Smooth muscle cell (in vitro differentiated cells): ENCODE measurements around the gene ARHGEF19. TPM values are rescaled to one million over a fixed set of nuclear protein-coding genes. Genes with fewer than 3 reads are reported as not detected.
A peak's percentile ranks its signal among the peaks of the same experiment; 100 is the strongest.

Experiments used
- DNase-seq: peaks from one replicate; lab custom pipeline; 2025; ENCODE audit not compliant: unreplicated experiment; lab: John Stamatoyannopoulos, UW
- H2AFZ ChIP-seq: fragments of 200-600 bp; sonication (generic); 2 replicates; pipeline ENCODE4 v1.6.0; 2016; ENCODE audit warnings: antibody characterized with exemption, low read depth, mild to moderate bottlenecking
- H3F3A ChIP-seq: fragments of 200-600 bp; sonication (generic); 2 replicates; pipeline ENCODE4 v1.6.0; 2017; ENCODE audit warnings: antibody characterized with exemption, low read depth
- H3K27ac ChIP-seq: fragments of 200-600 bp; sonication (generic); 2 replicates; pipeline ENCODE4 v1.5.1; 2016; ENCODE audit warnings: low read depth, mild to moderate bottlenecking
- H3K27me3 ChIP-seq: fragments of 200-600 bp; sonication (generic); 2 replicates; pipeline ENCODE4 v1.6.1; 2016; ENCODE audit warnings: low read depth, mild to moderate bottlenecking
- H3K36me3 ChIP-seq: fragments of 200-600 bp; sonication (generic); 2 replicates; pipeline ENCODE4 v1.5.1; 2016; ENCODE audit warnings: low read depth
- H3K4me1 ChIP-seq: fragments of 200-600 bp; sonication (generic); 2 replicates; pipeline ENCODE4 v1.5.1; 2016; ENCODE audit warnings: low read depth
- H3K4me2 ChIP-seq: fragments of 200-600 bp; sonication (generic); 2 replicates; pipeline ENCODE4 v1.6.0; 2016; ENCODE audit warnings: mild to moderate bottlenecking
- H3K4me3 ChIP-seq: fragments of 200-600 bp; sonication (generic); 2 replicates; pipeline ENCODE4 v1.5.1; 2016; ENCODE audit warnings: mild to moderate bottlenecking
- H3K79me2 ChIP-seq: fragments of 200-600 bp; sonication (generic); 2 replicates; pipeline ENCODE4 v1.6.0; 2016; ENCODE audit warnings: low read depth, mild to moderate bottlenecking
- H3K9ac ChIP-seq: fragments of 200-600 bp; sonication (generic); 2 replicates; pipeline ENCODE4 v1.6.0; 2016; ENCODE audit warnings: low read depth
- H3K9me3 ChIP-seq: fragments of 200-600 bp; sonication (generic); replicated peaks from 2 replicates; pipeline ENCODE4 v1.5.1; 2016; ENCODE audit warnings: low read depth
- H4K20me1 ChIP-seq: fragments of 200-600 bp; sonication (generic); 2 replicates; pipeline ENCODE4 v1.6.0; 2016; ENCODE audit warnings: low read depth
- WGBS: methylation state at CpG from one replicate; pipeline ENCODE4 v1.1.7; 2016; ENCODE audit warnings: low lambda C conversion rate; 5-methylcytosine and 5-hydroxymethylcytosine counted together
- polyA plus RNA-seq: library from polyadenylated mRNA; unstranded; fragments of >200 nt; fragmentation: Nextera tagmentation; extraction: Ambion mirVana; gene quantifications from 2 replicates; pipeline ENCODE4 v1.2.1, GENCODE V29; 2016
- total RNA-seq: library from RNA; depleted of rRNA; stranded (reverse); fragments of >200 nt; gene quantifications from 2 replicates; pipeline ENCODE4 v1.2.3, GENCODE V29; 2014
- TF ChIP-seq, protein P1 (sequence below): fragments of 200-600 bp; sonication (generic); IDR thresholded peaks from 2 replicates; pipeline ENCODE4 v1.5.1; 2017; ENCODE audit warnings: borderline replicate concordance, mild to moderate bottlenecking, antibody characterized with exemption; ENCODE audit not compliant: insufficient read depth, poor library complexity, severe bottlenecking

Gene ARHGEF19
- total and polyA plus RNA-seq, 2 experiments from 2014 or later, result 32.1 to 45.9 TPM

DNA sequence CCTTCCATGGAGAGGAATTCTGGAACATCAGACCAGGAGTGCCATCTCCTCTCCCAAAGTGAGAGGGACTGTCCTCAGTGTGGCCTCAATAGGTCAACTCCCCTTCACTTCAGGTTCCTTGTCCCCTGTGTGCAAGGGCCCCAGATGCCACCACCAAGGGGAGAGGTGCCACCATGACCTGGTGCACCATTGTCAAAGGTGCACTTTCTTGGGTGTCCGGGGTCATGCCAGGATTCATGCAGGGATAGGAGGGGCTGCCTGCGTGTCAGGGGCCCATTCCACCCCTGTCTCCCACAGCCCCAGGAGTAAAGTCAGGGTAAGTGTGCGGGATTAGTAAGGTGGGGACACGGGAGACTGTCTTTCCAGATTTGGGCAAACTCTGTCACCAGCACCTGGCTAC lies 35.1 kb downstream of the ARHGEF19 start:
- no peaks in the 10 kb centered on the region for H3K36me3 ChIP-seq
- H3K27me3 ChIP-seq, result no peaks in the 10 kb centered on the region
- H3K9me3 ChIP-seq, result no peaks in the 10 kb centered on the region
- H3F3A ChIP-seq, result peaks cover 17% of the 10 kb centered on the region
- no peaks in the 10 kb centered on the region for H4K20me1 ChIP-seq
- no peak overlapping the region for H2AFZ ChIP-seq
- DNase-seq, result no peak
- no peaks in the 10 kb centered on the region for H3K79me2 ChIP-seq
- WGBS, result 99% methylated on average over 4 of the region's 4 CpGs
- TF ChIP-seq, protein P1, sequence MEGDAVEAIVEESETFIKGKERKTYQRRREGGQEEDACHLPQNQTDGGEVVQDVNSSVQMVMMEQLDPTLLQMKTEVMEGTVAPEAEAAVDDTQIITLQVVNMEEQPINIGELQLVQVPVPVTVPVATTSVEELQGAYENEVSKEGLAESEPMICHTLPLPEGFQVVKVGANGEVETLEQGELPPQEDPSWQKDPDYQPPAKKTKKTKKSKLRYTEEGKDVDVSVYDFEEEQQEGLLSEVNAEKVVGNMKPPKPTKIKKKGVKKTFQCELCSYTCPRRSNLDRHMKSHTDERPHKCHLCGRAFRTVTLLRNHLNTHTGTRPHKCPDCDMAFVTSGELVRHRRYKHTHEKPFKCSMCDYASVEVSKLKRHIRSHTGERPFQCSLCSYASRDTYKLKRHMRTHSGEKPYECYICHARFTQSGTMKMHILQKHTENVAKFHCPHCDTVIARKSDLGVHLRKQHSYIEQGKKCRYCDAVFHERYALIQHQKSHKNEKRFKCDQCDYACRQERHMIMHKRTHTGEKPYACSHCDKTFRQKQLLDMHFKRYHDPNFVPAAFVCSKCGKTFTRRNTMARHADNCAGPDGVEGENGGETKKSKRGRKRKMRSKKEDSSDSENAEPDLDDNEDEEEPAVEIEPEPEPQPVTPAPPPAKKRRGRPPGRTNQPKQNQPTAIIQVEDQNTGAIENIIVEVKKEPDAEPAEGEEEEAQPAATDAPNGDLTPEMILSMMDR, result no peak
- H3K4me3 ChIP-seq, result no peak overlapping the region
- no peak overlapping the region for H3K27ac ChIP-seq
- no peak overlapping the region for H3K4me2 ChIP-seq
- peaks cover 39% of the 10 kb centered on the region for H3K4me1 ChIP-seq
- H3K9ac ChIP-seq, result no peak overlapping the region

DNA sequence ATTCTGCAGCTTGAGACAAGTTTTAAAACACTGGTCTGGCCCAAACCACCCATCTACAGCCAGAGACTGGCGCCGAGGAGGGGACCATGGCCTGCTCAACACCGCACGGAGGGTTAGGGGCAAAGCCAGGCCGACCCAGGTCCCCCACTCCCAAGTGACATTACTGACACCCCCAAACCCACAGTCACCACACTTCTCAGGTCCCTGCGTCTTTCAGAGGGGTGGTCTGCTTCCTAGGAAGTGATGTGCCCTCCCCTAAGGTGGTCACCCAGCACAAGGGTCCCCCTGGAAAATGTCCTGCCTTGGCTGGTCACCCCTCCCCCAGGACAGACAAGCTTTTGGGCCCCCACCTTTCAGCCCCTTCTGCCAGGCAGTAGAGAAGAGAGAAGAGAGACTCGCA lies 35.8 kb downstream of the ARHGEF19 start:
- Histone ChIP-seq H2AFZ (no peak overlapping the region), H3K4me3 (no peak overlapping the region), H3K79me2 (no peaks in the 10 kb centered on the region), H3F3A (peaks cover 17% of the 10 kb centered on the region), H3K27me3 (no peaks in the 10 kb centered on the region), H4K20me1 (no peaks in the 10 kb centered on the region), H3K9me3 (no peaks in the 10 kb centered on the region), H3K4me1 (peaks cover 38% of the 10 kb centered on the region), H3K4me2 (peak overlapping the region; percentile 46), H3K9ac (peak overlapping the region; percentile 37), H3K36me3 (no peaks in the 10 kb centered on the region), H3K27ac (peak overlapping the region; percentile 94)
- no peak for DNase-seq
- TF ChIP-seq, protein P1, result no peak
- 88% methylated on average over 7 of the region's 7 CpGs for WGBS

DNA sequence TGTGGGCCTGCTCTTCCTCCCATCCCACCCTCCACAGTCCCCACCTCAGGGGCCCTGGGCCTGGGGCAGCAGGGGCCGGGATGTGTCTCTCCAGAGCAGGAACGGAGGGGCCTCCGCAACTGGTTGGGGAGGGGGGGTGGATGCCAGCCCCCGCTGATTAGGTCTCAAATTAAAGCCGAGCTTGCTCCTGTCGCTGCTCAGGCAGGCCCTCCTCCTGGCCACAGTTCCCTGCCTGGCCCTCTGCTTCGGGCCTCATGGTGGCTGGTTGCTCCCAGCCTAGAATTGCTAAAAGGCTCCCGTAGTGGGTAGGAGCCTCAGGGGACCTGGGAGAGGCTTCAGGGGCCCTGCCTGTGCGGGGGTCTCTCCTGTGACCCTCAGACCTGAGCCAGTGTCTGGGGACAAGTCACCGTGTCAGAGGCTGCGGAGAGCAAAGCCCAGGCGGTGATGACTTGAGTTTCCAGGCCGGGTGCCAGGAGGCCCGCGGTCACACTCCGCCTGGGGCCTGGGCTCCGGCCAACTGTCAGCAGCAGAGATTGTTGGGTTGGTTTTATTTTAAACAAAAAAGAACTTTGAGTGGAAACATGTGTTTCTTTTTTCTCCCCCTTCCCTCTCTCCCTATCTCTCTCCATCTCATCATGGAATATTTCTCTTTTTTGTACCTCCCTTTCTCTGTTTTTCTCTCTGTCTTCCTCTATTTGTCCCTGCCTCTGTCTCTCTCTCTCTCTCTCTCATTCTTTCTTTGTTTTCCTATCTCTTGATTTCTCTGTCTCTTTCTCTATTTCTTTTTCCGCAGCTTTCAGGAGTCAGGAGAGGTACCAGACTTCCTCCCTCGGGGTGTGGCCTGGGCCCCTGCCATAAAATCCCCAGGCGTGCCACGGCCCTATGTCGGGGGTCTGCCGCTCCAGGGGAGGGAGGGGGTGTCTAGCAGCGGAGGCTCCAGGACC lies 36.6 kb downstream of the ARHGEF19 start:
- peak overlapping the region; percentile 94 for H3K27ac ChIP-seq
- no peaks in the 10 kb centered on the region for H3K27me3 ChIP-seq
- H3K9ac ChIP-seq, result peak overlapping the region; percentile 58
- H4K20me1 ChIP-seq, result no peaks in the 10 kb centered on the region
- peaks cover 34% of the 10 kb centered on the region for H3K4me1 ChIP-seq
- WGBS, result 32% methylated on average over 19 of the region's 24 CpGs
- TF ChIP-seq, protein P1, result no peak
- H3K36me3 ChIP-seq, result no peaks in the 10 kb centered on the region
- H3K79me2 ChIP-seq, result no peaks in the 10 kb centered on the region
- H3K4me3 ChIP-seq, result no peak overlapping the region
- no peak overlapping the region for H2AFZ ChIP-seq
- H3K4me2 ChIP-seq, result peak overlapping the region; percentile 46
- DNase-seq, result peak; percentile 56
- H3K9me3 ChIP-seq, result no peaks in the 10 kb centered on the region
- peaks cover 17% of the 10 kb centered on the region for H3F3A ChIP-seq
